ENCODE measurements around the gene TNFRSF25. TPM values are rescaled to one million over a fixed set of nuclear protein-coding genes. Genes with fewer than 3 reads are reported as not detected.

Gene TNFRSF25
- total and polyA plus RNA-seq, 2 of the 8 experiments (the other 6 are each of a cell fraction or from before 2014, with no cell fraction given), result 10.7 to 19.5 TPM

- Histone ChIP-seq H2BK5ac (ENCODE audit: low read depth, low read length) (no peak overlapping the region), H3K27me3 (replicated peaks in 1 of 4; ENCODE audit: control insufficient read depth in 3 of 4, extremely low read depth in 1 of 4, insufficient read depth in 3 of 4, low read length in 3 of 4) (peaks cover 0 to 2% (median 0%) of the 10 kb centered on the region in 4 experiments; a peak in 3 of 7 replicates), H3K4me2 (ENCODE audit: insufficient read depth in 1 of 2, low read depth in 2 of 2, low read length in 2 of 2) (no peak overlapping the region; a peak in 1 of 4 replicates), H2BK15ac (ENCODE audit: low read length) (peak overlapping the region; percentile 72; the same call in 1 of the 2 replicates), H3K27ac (ENCODE audit: low read depth, low read length) (no peak overlapping the region), H3K79me2 (ENCODE audit: control insufficient read depth in 1 of 2, insufficient read depth in 2 of 2, low read length in 2 of 2) (no peaks in the 10 kb centered on the region), H3K4me3 (ENCODE audit: extremely low read depth in 1 of 4, insufficient read depth in 2 of 4, low read depth in 3 of 4, low read length in 4 of 4) (no peak overlapping the region), H3K4ac (replicated peaks; ENCODE audit: insufficient read length, low read depth, low read length) (no peak overlapping the region), H2BK20ac (ENCODE audit: low read length) (no peak overlapping the region), H2AK5ac (ENCODE audit: low read depth, low read length) (no peak overlapping the region; the same call in 1 of the 2 replicates), H2BK12ac (ENCODE audit: low read depth, low read length) (no peak overlapping the region), H3K23ac (ENCODE audit: insufficient read length) (no peak overlapping the region), H3K56ac (replicated peaks; ENCODE audit: insufficient read length, low read depth, low read length) (no peak overlapping the region), H4K5ac (ENCODE audit: insufficient read length, low read depth, low read length) (no peak overlapping the region), H4K8ac (ENCODE audit: extremely low read depth, insufficient read depth, low read length) (no peak overlapping the region), H3K9ac (replicated peaks in 1 of 4; ENCODE audit: extremely low read depth in 1 of 4, low read depth in 3 of 4, low read length in 3 of 4) (no peak overlapping the region), H3K79me1 (ENCODE audit: low read depth, low read length) (peaks cover 2% of the 10 kb centered on the region; the same call in 1 of the 2 replicates), H2AFZ (ENCODE audit: low read length) (no peak overlapping the region), H2BK120ac (replicated peaks; ENCODE audit: low read depth, low read length) (no peak overlapping the region), H3K4me1 (replicated peaks in 1 of 4; ENCODE audit: control insufficient read depth in 3 of 4, insufficient read depth in 4 of 4, low read length in 3 of 4) (peaks cover 0 to 25% (median 16%) of the 10 kb centered on the region in 4 experiments; a peak in 6 of 7 replicates), H3K36me3 (ENCODE audit: control insufficient read depth in 2 of 4, insufficient read depth in 4 of 4, low read length in 3 of 4) (no peaks in the 10 kb centered on the region), H4K20me1 (replicated peaks in 1 of 2; ENCODE audit: control insufficient read depth in 1 of 2, insufficient read depth in 2 of 2, low read length in 2 of 2) (peaks cover 2 to 3% of the 10 kb centered on the region in 2 experiments), H4K91ac (replicated peaks; ENCODE audit: insufficient read length, low read length) (no peak overlapping the region), H3K14ac (ENCODE audit: insufficient read length) (no peak overlapping the region), H3K18ac (ENCODE audit: extremely low read depth, low read length) (no peak overlapping the region), H3K9me3 (ENCODE audit: insufficient read depth in 2 of 2, low read depth in 1 of 2, low read length in 1 of 2) (no peaks in the 10 kb centered on the region), H3K23me2 (ENCODE audit: low read depth, low read length) (peaks cover 13% of the 10 kb centered on the region; the same call in 1 of the 2 replicates)
- WGBS, 2 experiments (ENCODE audit: extremely low coverage in 1 of 2, insufficient coverage in 1 of 2, insufficient read length in 1 of 2, insufficient replicate concordance in 2 of 2, low coverage in 1 of 2, low lambda C conversion rate in 2 of 2, missing lambda C conversion rate in 1 of 2), result 84% methylated on average over 9 of the region's 9 CpGs; no CpG with 5 or more reads in 1 of the 2 experiments
- ChIA-PET CTCF (ENCODE audit: partially characterized antibody) (interaction anchor here (0.6 to 12.0 kb wide), 15 partner anchors 9 to 242 kb away, joined by 3 to 168 read pairs (median 10); no protein-coding TSS in a partner anchor), POLR2A (ENCODE audit: partially characterized antibody) (interaction anchor here (1.1 to 1.3 kb wide), 3 partner anchors 23 to 243 kb away, joined by 3 read pairs; no protein-coding TSS in a partner anchor)
- TF ChIP-seq NANOG (IDR thresholded peaks at IDR 0.05; ENCODE audit: insufficient read depth, low read depth, low read length, poor library complexity, severe bottlenecking), result no peak
- TF ChIP-seq EGR1 (IDR thresholded peaks at IDR 0.05; ENCODE audit: borderline replicate concordance, low read depth, low read length), result no peak
- no peak for TF ChIP-seq RNF2 (IDR thresholded peaks at IDR 0.05; ENCODE audit: borderline replicate concordance, low read depth, low read length, missing control alignments, poor library complexity, severe bottlenecking)
- no peak for DNase-seq (ENCODE audit: low read depth in 1 of 2, low spot score in 2 of 2)
- no peak for FAIRE-seq
Observed at GRCh38 chr1:6489383-6489765, 23.4 kb upstream of the TNFRSF25 start.

Data from H1 (cell line).